NCI-H2227 (cell line): ENCODE results near the gene MAP3K8.
A peak's percentile ranks its signal among the peaks of the same experiment; 100 is the strongest.
"Not testable (repeated sequence)": the region's sequence is repeated elsewhere in the genome, so short reads cannot be mapped to it uniquely, and the experiment has no call there.

Source experiments
- DNase-seq: peaks from one replicate; lab custom pipeline; 2025; ENCODE audit not compliant: unreplicated experiment; lab: John Stamatoyannopoulos, UW

The MAP3K8 gene

GRCh38 chr10:30445711-30446110 is 11.7 kb downstream of the MAP3K8 start:
- DNase-seq = no peak

DNA sequence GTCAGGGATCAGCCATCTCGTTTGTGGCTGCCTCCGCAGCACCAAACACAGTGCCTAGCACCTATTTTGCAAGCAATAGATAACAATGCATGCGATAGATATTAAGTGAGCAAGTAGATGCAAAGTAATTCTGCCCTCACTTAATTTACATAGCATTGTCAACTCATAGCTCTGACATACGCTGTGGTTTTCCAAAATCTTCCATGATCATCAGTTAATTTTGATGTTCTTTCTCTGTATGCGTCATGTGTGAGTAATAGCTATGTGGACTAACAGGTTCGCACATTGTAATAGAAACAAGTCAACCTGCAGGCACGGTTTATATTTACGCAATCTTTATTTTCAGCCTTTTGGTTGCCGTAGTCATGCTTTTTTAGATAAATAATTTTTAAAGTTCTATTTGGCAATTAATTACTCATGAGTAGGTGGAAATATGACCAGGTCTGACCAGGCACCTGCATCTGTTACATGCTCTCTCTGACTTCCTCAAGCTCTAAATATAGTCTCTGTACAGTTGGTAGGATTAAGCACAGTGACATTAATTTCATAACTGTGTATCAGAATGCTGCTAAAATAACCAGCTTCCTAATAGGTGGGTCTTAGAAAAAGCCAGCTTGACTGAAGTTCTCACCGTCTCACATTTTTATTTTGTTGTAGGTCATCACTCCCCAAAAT is 13.3 kb downstream of the MAP3K8 start:
- DNase-seq = no peak

GRCh38 chr10:30448092-30448491 is 14.1 kb downstream of the MAP3K8 start:
- no peak for DNase-seq

GRCh38 chr10:30453764-30454527 is 20.0 kb downstream of the MAP3K8 start:
- no peak for DNase-seq

DNA sequence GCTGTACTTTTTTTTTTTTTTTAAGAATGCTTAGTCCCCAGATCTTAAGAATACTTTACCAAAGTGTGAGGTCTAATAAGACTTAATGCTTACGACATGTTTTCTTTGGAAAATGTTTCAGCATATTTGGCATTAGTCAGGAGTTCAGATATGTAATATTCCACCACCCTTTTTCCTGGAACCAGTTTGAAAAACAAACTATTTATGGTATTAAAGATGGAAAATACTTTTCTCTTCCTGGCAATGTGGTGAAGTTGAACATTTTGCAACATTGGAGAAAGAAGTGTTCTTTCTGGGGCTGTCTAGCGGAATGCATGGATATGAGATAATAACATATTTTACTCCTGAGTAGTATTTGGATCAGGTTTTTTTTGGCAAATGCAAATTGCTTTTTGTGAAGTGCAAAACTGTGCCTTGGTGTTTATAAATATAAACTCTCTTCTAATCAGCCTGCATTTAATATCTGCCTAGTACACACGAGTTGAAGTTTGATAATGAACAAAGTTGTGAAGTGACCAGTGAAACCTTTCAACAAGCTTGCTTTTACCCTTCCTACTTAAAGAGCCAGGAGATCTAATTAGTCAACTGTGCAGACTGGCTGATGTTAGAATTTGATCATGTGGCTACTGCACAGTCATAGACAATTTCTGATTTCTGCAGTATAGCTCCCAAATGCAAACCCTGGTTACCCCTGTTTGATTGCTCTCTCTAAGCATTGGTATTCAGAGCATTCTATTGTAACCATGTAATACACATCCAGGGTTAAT is 20.9 kb downstream of the MAP3K8 start:
- DNase-seq = no peak

DNA sequence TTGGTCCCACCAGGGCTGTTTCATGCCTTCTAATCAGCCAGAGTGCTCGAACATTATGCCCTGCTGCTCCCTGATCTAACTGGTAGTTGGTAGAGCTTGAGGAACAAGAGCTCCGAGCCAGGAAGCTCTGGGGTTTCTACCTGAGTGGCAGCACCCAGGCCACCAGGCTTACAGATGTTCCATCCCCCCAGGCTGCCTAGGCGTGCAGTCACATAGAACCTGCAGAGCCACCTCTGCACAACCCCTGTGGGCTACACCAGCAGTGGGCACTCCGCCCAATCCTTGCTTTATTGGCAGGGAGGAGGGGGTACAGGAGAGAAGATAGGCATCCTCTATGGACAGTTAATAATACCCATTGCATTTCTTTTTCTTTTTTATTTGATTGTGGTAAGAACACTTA is 21.8 kb downstream of the MAP3K8 start:
- DNase-seq = no peak

GRCh38 chr10:30456266-30456665 is 22.3 kb downstream of the MAP3K8 start:
- no peak for DNase-seq

DNA sequence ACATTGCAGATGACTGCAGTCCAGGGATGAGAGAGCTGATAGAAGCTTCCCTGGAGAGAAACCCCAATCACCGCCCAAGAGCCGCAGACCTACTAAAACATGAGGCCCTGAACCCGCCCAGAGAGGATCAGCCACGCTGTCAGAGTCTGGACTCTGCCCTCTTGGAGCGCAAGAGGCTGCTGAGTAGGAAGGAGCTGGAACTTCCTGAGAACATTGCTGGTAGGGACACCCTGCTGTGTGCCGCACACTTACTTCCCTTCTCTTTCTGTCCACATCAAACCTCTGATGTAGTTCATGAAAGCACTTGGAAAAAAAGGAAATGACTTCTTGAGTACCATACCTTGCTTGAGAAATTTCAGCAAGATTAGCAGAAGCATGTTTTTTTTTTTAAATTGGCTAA is 25.3 kb downstream of the MAP3K8 start:
- DNase-seq = no peak

DNA sequence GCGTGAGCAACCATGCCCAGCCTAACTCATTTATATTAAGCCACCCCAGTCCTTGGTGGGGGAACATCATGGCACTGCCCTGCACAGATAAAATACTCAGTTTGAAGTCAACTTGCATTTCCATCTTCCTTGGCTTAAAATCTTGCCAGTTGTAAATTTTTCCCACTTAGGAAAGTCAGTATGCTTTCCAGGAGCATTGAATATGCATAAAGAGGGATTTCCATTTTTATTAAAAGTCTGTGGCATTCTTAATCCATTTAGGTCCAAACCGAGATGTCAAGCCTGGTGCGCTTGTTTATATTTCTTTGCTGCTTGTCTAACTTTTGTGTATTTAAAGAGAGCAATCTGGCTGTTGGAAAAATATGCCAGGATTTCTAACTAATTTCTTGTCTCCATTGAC is 26.1 kb downstream of the MAP3K8 start:
- DNase-seq = no peak

GRCh38 chr10:30462513-30462912 is 28.5 kb downstream of the MAP3K8 start:
- DNase-seq = no peak

DNA sequence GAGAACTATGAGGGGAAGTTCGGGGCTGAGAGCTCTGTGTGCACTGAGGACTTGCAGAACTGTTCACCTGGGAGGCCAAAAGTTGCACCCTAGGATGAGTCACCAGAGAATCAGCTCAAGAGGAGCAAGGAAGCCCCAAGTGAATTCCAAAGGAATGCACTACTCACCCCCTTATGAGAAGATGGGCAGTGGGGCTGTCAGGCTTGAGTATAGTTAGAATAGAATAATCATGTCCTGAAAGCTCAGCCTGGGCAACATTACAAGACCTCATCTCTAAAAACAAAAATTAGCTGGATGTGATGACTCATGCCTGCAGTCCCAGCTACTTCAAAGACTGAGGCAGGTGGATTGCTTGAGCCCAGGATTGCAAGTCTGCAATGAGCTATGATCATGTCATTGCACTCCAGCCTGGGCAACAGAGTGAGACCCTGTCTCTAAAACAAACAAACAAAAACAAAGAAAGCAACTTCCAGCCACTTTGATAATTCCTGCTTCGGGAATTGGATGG is 30.0 kb downstream of the MAP3K8 start:
- DNase-seq = no peak

DNA sequence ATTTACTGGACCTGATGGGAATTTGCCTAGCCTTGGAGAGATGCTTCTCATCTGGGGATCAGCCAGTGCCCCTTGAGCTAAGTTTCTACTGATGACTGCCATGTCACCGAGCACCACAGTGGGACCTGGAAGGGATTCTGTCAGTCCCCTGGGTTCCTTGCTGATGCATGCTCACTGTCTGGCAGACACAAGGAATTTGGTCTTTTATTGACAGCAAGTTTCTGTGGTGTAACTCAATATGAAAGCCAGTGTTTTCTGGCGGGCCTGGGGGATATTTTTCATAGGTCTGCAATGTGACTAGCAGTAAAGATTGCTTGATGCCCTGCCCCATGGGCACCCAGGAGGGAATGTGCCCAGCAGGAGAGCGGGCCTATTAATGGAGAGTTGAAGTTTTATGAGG is 30.7 kb downstream of the MAP3K8 start:
- no peak for DNase-seq

GRCh38 chr10:30466445-30466844 is 32.5 kb downstream of the MAP3K8 start:
- DNase-seq = peak; percentile 29

- DNase-seq = no peak
Measured at GRCh38 chr10:30467651-30468338, 33.8 kb downstream of the MAP3K8 start.

DNA sequence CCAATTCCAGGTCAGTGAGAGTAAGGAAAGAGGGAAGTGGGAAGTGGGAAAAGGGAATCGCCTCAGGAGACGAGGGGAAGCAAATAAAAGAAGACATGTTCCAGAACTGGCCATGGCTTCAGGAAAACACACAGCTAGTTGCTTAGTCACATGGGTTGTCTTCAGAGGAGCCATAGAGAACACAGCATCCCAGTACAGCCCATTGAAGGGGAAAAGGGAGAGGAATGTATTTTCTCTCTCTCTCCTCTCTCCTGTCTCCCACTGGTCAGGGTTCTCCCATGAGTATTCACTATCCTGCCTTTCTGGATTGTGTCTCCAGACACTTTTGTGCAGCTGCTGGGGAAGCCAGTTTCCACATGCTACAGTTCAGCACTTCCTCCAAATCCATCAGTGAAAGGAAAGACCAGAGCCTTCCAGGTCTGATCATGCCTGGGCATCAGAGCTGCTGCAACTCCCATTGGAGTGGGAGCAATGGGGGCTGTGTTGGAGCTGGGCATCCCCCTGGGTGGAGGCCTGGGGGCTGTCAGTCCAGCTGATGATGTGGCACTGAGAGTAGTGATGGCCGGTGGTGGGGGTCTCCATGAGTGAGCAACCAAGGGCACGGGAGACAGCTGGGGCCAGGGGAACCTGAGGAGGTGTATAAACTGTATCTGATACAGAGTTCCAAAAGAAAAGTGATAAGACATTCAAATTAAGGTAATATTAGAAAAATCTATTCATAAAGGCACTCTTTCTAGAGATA is 38.6 kb downstream of the MAP3K8 start:
- DNase-seq = no peak

- not testable (repeated sequence) for DNase-seq
Measured at GRCh38 chr10:30475515-30475914, 41.5 kb downstream of the MAP3K8 start.

DNA sequence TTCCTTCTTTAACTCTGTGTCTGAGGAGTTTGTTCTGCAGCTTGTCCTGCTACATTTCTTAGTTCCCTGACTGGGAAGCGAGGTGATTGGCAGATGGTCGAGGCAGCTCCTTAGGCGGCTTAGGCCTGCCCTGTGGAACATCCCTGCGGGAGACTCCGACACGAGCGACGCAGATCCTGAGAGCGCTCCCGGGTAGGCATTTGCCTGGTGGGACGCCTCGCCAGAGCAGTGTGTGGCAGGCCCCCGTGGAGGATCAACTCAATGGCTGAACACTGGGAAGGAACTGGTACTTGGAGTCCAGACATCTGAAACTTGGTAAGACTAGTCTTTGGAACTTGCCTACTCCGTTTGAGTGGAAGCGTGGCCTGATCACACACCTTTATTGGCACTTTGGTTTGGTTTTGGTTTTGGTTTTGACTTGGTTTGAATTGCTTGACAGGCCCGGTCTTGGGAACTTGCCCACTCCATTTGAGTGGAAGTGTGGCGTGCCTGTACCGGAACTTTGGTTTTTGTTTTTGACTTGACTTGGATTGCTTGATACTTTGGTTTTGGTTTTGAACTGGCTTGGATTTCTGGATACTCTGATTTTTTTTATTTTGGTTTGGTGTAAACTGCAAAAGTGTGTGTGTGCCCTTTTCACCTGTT is 42.6 kb downstream of the MAP3K8 start:
- DNase-seq = no peak

DNA sequence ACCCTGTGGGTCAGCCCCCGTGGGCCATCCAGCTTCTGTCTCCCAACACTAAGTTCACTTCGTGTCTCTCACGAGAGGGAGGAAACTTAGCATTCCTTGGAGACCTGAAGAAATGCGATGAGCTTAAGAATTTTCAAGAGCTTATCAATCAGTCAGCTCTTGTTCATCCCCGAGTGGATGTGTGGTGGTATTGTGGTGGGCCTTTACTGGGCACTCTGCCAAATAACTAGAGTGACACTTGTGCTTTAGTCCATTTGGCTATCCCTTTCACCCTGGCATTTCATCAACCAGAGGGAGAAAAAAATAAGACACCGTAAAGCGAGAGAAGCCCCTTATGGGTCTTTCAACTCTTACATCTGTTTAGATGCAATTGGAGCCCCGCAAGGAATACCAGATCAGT is 45.5 kb downstream of the MAP3K8 start:
- DNase-seq = not testable (repeated sequence)

DNA sequence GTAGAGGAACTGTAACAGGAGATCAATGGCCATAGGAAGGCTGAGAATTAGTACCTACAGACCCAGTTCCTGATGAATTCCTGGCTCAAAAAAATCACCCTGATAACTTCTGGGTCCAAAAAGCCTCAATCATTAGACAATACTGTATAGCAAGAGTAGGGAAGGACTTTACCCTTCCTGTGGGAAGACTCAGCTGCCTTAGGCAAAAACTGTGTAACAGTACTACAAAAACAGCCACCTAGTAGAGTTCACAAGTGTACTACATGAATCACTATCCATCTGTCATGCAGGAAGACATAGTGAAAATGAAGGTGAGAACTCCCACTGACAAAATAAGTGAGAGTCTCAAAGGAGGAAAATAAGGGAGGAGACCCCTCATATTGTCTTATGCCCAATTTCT is 47.6 kb downstream of the MAP3K8 start:
- no peak for DNase-seq

- DNase-seq = no peak
Measured at GRCh38 chr10:30488316-30488715, 54.3 kb downstream of the MAP3K8 start.
